Astrocyte of the spinal cord (primary cell): Measurements from ENCODE around the gene IKZF5.

Experiments
- DNase-seq: peaks from one replicate; pipeline ENCODE4 v3.0.0; 2011; ENCODE audit warnings: low read depth, low spot score
- H3K4me3 ChIP-seq: 2 replicates; pipeline ENCODE4 v1.5.1; 2011; ENCODE audit warnings: low read depth, mild to moderate bottlenecking, low read length, moderate library complexity
- CTCF ChIP-seq: IDR thresholded peaks from 2 replicates; pipeline ENCODE4 v1.5.1; 2012; ENCODE audit warnings: low read depth, mild to moderate bottlenecking, low read length, inconsistent platforms
- in situ Hi-C: cut with HindIII; loops from 2 replicates; pipeline ENCODE4 v1.10.0; 2017; ENCODE audit warnings: low sequenced_read_pairs

Gene IKZF5

GRCh38 chr10:123007558-123008354 is 839 bp downstream of the IKZF5 start:
- DNase-seq, result peak; percentile 54
- in situ Hi-C loops, result no loop called here
- peak overlapping the region; percentile 97 for H3K4me3 ChIP-seq
- no peak for TF ChIP-seq CTCF

- in situ Hi-C loops, result no loop called here
- H3K4me3 ChIP-seq, result no peak overlapping the region
- no peak for DNase-seq
- TF ChIP-seq CTCF, result no peak
These were observed 4.3 kb downstream of the IKZF5 start for GRCh38 chr10:123004298-123004697.

GRCh38 chr10:123001370-123001769 is 7.2 kb downstream of the IKZF5 start:
- no peak for TF ChIP-seq CTCF
- in situ Hi-C loops, result no loop called here
- DNase-seq, result no peak
- no peak overlapping the region for H3K4me3 ChIP-seq

GRCh38 chr10:123000155-123000554 is 8.4 kb downstream of the IKZF5 start:
- in situ Hi-C loops, result no loop called here
- no peak for TF ChIP-seq CTCF
- H3K4me3 ChIP-seq, result no peak overlapping the region
- DNase-seq, result no peak

GRCh38 chr10:122999347-122999746 is 9.2 kb downstream of the IKZF5 start:
- in situ Hi-C loops, result no loop called here
- no peak overlapping the region for H3K4me3 ChIP-seq
- TF ChIP-seq CTCF, result no peak
- no peak for DNase-seq

GRCh38 chr10:122998934-122999333 is 9.7 kb downstream of the IKZF5 start:
- no peak overlapping the region for H3K4me3 ChIP-seq
- no peak for TF ChIP-seq CTCF
- DNase-seq, result no peak
- in situ Hi-C loops, result no loop called here
